ENCODE results near the gene DNAJC13.

The DNAJC13 gene

GRCh38 chr3:132544130-132544529 lies 126.8 kb downstream of the DNAJC13 start:
- H3K4me3 ChIP-seq (ENCODE audit: low read depth, low read length), result no peak overlapping the region
- DNase-seq (ENCODE audit: low read depth, low spot score), result no peak
- TF ChIP-seq CTCF (IDR thresholded peaks at IDR 0.05; ENCODE audit: low read depth, low read length), result no peak
- in situ Hi-C loops (cut with HindIII; ENCODE audit: low sequenced_read_pairs), result no loop called here

- DNase-seq (ENCODE audit: low read depth, low spot score), result no peak
- in situ Hi-C loops (cut with HindIII; ENCODE audit: low sequenced_read_pairs), result no loop called here
- TF ChIP-seq CTCF (IDR thresholded peaks at IDR 0.05; ENCODE audit: low read depth, low read length), result no peak
- H3K4me3 ChIP-seq (ENCODE audit: low read depth, low read length), result no peak overlapping the region
Measured at GRCh38 chr3:132545471-132545870, 128.2 kb downstream of the DNAJC13 start.

GRCh38 chr3:132549169-132549568 lies 131.9 kb downstream of the DNAJC13 start:
- in situ Hi-C loops (cut with HindIII; ENCODE audit: low sequenced_read_pairs), result no loop called here
- no peak for TF ChIP-seq CTCF (IDR thresholded peaks at IDR 0.05; ENCODE audit: low read depth, low read length)
- no peak overlapping the region for H3K4me3 ChIP-seq (ENCODE audit: low read depth, low read length)
- DNase-seq (ENCODE audit: low read depth, low spot score), result no peak

- no peak overlapping the region for H3K4me3 ChIP-seq (ENCODE audit: low read depth, low read length)
- peak; percentile 84 for DNase-seq (ENCODE audit: low read depth, low spot score)
- in situ Hi-C loops (cut with HindIII; ENCODE audit: low sequenced_read_pairs), result no loop called here
- TF ChIP-seq CTCF (IDR thresholded peaks at IDR 0.05; ENCODE audit: low read depth, low read length), result no peak
Measured at GRCh38 chr3:132549890-132550578, 132.7 kb downstream of the DNAJC13 start.

GRCh38 chr3:132550579-132551305 lies 133.4 kb downstream of the DNAJC13 start:
- DNase-seq (ENCODE audit: low read depth, low spot score), result peak; percentile 45
- in situ Hi-C loops (cut with HindIII; ENCODE audit: low sequenced_read_pairs), result no loop called here
- no peak overlapping the region for H3K4me3 ChIP-seq (ENCODE audit: low read depth, low read length)
- no peak for TF ChIP-seq CTCF (IDR thresholded peaks at IDR 0.05; ENCODE audit: low read depth, low read length)

- in situ Hi-C loops (cut with HindIII; ENCODE audit: low sequenced_read_pairs), result no loop called here
- H3K4me3 ChIP-seq (ENCODE audit: low read depth, low read length), result no peak overlapping the region
- no peak for DNase-seq (ENCODE audit: low read depth, low spot score)
- no peak for TF ChIP-seq CTCF (IDR thresholded peaks at IDR 0.05; ENCODE audit: low read depth, low read length)
Measured at GRCh38 chr3:132553826-132554225, 136.5 kb downstream of the DNAJC13 start.
